CD4-positive, alpha-beta T cell treated with Interleukin-21 for 1 hour (primary cell): ENCODE results near the gene UNC45B.
"Not testable (repeated sequence)": the region's sequence is repeated elsewhere in the genome, so short reads cannot be mapped to it uniquely, and the experiment has no call there.

ENCODE experiments used
- DNase-seq: peaks from one replicate; pipeline ENCODE4 v3.0.0-alpha.2; 2020

The UNC45B gene, protein sequence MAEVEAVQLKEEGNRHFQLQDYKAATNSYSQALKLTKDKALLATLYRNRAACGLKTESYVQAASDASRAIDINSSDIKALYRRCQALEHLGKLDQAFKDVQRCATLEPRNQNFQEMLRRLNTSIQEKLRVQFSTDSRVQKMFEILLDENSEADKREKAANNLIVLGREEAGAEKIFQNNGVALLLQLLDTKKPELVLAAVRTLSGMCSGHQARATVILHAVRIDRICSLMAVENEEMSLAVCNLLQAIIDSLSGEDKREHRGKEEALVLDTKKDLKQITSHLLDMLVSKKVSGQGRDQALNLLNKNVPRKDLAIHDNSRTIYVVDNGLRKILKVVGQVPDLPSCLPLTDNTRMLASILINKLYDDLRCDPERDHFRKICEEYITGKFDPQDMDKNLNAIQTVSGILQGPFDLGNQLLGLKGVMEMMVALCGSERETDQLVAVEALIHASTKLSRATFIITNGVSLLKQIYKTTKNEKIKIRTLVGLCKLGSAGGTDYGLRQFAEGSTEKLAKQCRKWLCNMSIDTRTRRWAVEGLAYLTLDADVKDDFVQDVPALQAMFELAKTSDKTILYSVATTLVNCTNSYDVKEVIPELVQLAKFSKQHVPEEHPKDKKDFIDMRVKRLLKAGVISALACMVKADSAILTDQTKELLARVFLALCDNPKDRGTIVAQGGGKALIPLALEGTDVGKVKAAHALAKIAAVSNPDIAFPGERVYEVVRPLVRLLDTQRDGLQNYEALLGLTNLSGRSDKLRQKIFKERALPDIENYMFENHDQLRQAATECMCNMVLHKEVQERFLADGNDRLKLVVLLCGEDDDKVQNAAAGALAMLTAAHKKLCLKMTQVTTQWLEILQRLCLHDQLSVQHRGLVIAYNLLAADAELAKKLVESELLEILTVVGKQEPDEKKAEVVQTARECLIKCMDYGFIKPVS

GRCh38 chr17:35147375-35147905, at the start of gene UNC45B:
TSS of gene UNC45B (plus strand) at chr17:35147817. CDS start at chr17:35148264, 447 bp downstream.
- no peak for DNase-seq

- no peak for DNase-seq
Measured at GRCh38 chr17:35099908-35100307, 47.7 kb upstream of the UNC45B start.

GRCh38 chr17:35101036-35101435, 46.6 kb upstream of the UNC45B start:
- DNase-seq: no peak

- DNase-seq: no peak
Measured at GRCh38 chr17:35101725-35102124, 45.9 kb upstream of the UNC45B start.

DNA sequence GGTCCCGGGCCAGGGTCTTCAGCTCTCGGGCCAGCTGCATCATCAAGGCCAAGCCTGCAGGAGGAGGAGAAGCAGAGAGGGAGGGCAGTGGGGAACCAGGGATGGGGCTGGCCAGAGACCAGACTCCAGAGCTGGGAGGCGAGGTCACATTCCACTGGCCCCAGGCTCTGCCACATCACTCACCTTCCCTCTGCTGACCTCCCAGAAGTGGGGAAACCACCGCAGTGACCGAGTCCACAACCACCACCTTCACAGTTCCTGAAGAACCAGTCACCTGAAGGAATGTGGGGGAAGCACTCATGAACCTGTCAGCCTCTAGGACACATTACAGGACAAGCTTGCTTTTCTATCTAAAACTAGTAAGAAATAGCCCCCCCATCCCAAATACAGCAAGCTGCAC, 44.3 kb upstream of the UNC45B start:
- DNase-seq: no peak

- no peak for DNase-seq
Measured at GRCh38 chr17:35104844-35105450, 42.7 kb upstream of the UNC45B start.

- not testable (repeated sequence) for DNase-seq
Measured at GRCh38 chr17:35110791-35111190, 36.8 kb upstream of the UNC45B start.

DNA sequence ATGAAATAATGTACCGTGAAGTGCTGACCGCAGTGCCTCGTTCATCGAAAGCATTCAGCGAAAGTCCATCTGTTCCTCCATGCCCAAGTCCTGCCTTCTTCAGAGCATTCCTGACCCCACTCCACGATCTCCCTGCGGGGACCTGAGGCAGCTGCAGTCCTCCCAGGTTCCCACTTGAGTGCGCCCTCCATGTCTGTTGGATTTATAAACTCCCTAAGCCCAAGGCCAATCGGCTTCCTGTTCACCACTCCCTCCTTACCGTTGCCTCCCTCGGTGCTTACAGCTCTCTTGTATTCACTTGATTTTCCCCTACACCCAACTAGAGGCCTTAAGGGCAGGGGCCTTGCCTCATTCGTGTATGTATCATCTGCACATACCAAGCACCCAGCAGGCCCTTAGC, 30.8 kb upstream of the UNC45B start:
- DNase-seq: no peak

GRCh38 chr17:35117984-35118383, 29.6 kb upstream of the UNC45B start:
- peak; percentile 50 for DNase-seq

DNA sequence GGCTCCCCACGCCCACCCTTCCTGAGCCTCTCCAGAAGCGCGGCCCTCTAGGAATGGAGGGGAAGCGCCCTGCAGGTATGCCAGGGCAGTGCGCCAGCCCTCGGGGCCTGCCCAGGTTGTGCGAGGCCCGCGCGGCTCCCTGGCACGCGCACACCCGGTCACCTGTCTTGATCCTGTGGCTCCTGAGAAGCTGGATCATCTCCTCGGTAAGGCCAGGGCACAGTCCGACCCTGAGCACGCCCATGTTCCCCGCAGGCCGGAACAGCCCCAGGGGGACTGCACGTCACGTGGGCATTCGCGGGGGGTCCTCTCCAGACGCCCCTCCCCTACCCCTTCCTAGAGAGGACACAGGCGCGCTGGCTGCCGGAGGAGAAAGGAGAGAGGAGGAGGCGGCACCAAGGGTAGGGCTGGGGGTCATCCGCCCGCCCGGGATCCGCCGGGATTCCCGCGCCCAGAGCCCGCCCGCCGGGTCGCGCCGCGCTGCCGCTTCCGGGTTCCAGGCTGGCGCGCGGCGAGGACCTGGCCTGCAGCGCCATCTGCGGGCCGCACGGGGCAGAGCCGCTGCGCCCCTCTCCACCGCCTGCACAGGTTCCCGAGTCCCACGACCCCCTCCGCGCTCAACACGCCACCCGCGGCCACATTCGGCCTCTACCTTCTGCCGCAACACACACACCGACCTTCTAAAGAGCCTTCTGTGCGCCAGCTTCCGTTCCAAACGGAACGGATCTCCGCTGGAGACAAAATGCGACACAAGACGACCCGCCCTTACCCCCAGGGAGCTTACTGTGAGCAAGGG, 28.0 kb upstream of the UNC45B start, which contains the start of gene RAD51D:
TSS of gene RAD51D (minus strand) at position 491 of the 796 bp plus-strand sequence. CDS start at position 244, 247 bp downstream.
- DNase-seq: peak; percentile 82

DNA sequence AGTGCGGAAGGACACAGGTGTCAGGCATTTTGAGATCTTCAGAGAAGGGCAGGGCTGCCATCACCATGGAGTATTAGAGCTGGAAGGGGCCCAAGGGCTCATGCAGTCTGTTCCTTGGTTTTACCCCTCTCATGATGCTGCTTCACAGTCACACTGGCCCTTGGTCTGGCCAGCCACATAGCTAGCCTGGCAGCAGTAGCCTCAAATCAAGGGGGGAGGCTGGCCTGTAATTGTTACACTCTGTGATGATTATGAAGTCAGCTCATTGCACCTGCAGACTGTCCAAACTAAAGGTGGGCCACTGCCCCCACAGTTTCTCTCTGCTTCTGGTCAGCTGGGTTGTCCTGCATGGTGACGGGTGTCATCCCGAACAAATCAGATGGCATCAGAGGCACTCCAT, 26.3 kb upstream of the UNC45B start, which contains the start of gene FNDC8:
TSS of gene FNDC8 (plus strand) at position 301 of the 400 bp plus-strand sequence. CDS start at position 380, 79 bp downstream.
- no peak for DNase-seq

DNA sequence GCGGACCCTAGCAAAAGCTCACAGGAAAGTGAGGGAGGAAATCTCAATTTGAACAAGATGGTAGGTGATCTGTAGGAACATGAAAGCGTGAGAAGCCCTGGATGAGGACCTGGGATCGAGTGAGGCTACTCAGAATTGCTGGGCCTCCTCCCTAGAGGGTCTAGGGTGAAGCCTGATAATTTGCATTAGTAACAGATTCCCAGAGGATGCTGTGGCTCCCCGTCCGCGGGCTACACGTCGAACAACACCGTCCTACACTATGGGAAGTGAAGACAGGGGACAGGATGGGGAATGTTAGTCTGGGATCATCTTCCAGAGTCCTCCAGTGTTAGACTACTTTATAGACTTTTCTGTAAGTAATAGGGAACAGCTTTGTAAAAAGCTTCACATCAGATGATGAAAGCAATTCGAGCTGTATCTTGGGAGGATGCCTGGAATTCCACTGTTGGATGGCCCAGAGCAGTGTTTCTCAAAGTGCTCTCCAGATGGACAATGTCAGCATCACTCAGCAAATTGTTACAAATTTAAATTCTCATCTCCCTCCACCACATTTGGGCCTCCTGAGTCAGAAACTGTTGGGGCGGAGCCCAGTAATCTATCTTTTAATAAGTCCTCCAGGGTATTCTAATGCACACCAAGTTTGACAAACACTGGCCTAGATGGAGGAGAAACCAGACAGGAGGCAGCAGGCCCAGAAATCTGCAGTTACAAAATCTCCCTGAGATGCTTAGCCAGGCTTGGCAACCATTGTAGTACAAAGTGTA, 19.7 kb upstream of the UNC45B start:
- no peak for DNase-seq

DNA sequence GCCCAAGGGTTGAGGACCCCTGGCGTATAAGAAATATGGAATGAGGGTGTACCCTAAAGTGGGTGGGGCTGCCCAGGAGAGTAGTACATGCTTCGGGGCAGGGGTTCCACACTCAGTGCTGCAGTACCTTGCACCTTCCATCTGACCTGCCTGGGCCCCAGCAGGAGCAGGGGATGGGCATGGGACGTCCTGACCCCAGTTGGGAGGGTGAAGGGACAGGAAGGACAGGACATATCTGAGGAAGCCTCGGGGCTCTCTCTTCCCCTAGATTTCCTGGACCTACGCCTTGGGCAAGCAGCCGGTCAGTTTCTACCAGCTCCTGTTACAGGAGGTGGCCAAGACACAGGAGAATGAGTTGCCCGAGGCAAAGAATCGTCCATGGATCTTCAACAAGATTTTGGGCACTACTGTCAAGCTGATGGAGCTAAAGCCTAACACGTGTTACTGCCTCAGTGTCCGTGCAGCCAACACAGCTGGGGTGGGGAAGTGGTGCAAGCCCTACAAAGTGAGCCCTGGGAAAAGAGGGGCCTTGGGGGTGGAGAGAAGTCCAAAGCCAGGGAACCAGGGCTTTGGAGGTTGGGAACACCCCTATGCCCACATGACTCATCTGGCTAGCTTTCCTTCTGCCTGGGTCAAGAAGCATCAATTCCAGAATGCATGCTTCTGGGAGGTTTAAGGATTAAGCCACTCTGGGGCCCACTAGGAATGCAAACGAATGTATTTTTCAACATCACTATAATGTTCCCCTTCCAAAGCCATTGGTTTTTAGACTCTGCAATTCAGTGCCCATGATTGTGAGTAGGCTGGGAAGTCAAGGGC, 18.3 kb upstream of the UNC45B start:
- DNase-seq: no peak

DNA sequence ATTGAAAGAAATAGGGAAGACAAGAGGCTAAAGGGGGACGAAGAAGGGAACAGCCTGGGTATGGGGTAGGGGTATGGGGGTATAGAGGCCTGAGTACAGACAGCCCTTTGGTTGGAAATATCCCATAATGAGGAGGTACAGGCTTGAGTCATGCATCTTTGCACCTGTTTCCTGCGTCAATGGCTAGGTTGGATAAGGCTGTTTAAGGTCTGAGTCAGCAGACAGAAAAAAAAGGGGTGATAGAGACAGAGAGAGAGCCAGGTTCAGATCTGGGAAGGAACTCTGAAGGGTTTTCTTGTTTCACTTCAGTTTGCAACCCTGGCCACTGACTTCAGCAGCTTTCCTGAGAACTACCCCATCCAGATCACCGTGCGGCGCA, 17.7 kb upstream of the UNC45B start:
- no peak for DNase-seq

DNA sequence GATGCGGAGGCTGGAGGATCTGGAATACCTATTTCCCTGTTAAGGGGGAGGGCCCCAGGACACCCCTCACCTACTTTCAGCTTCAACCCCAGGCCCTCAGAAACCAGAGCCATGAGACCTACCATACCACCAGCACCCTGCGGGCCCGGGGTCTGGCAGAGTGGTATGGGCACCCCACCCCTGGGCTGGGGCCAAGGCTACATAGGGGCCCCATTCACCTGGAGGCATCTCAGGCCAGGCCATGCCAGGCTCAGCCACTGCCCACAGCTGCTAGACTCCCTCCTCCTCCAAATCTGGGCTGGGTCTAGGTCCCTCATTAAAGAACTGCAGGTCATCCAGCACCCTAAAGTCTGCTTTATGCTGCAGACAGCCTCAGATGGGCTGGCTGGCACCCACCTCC, 17.2 kb upstream of the UNC45B start:
- no peak for DNase-seq

DNA sequence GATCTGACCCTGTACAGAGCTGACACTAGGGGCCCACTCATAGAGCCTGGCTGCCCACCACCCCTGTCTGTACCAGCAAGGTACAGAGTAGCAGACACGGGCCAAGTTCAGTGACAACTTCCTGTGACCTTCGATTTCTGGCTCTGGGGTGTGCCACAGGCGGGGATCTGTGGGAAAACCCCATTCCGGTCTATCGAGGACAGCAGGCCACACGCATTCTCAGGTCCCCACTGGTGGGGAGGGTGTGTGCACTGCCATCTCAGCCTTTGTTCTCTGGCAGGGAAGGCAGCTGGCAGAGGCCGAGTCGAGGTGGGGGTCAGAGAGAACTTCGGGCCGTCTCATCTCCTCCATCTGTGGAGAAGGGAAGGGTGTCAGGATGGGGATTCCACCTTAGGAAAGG, 15.5 kb upstream of the UNC45B start:
- no peak for DNase-seq

GRCh38 chr17:35132816-35133550, 14.6 kb upstream of the UNC45B start:
- DNase-seq: no peak

DNA sequence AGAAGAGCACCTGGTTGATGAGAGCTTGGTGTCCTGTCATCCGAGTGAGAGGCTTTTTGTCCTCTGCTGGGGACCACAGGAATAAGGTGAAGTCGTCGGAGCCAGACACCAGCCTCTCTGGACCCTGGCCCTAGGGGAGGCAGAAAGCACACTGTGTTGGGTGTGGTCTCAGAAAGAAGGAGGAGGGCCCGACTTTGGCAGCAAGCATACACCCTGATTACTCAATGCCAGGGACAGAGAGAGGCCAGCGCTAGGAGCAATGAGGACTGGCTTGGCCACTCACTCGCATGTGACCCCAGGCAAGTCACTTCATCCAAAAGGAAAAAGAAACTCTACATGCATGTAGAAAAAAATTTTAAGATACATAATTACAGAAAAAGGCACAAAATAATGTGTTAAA, 12.3 kb upstream of the UNC45B start:
- DNase-seq: no peak

DNA sequence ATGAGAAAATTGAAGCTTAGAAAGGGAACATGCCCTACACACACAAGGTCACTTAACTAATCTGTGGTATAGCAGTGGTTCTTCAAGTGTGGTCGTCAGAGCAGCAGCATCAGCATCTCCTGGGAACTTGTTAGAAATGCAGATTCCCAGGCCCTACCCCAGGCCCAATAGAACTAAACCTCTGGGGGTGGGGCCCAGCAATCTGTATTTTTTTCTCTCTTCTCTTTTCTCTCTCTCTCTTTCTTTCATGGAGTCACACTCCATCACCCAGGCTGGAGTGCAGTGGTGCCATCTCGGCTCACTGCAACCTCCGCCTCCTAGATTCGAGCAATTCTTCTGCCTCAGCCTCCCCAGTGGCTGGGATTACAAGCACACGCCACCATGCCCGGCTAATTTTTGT, 9.4 kb upstream of the UNC45B start:
- DNase-seq: no peak
